Measurements from ENCODE around the gene GALNT9.
"Not testable (repeated sequence)": the region's sequence is repeated elsewhere in the genome, so short reads cannot be mapped to it uniquely, and the experiment has no call there.

Gene GALNT9

DNA sequence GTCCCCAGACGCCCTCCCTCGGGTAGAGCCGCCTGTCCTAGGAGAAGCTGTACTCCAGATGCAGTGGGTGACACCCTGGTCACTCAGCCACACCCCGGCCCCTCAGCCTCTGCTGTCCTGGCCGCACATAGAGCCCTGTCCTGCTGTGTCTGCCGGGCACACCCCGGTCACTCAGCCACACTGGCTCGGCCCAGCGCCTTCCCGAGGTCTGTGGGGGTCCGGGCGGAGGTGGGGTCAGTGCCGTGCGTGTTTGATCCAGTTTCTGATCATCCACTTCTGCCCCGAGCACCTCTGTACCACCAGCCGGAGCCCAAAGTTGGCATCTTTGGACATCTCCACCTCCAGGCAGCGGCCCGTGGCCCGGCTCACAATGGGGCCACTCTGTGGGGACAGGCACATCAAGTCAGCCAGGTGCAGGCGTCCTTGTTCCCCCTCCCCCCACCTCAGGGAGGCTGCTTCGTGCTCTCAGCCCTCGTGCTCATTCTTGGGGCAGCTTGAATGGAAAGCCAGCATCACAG is 132.5 kb downstream of the GALNT9 start:
- DNase-seq (ENCODE audit: low read depth in 2 of 2): no peak

DNA sequence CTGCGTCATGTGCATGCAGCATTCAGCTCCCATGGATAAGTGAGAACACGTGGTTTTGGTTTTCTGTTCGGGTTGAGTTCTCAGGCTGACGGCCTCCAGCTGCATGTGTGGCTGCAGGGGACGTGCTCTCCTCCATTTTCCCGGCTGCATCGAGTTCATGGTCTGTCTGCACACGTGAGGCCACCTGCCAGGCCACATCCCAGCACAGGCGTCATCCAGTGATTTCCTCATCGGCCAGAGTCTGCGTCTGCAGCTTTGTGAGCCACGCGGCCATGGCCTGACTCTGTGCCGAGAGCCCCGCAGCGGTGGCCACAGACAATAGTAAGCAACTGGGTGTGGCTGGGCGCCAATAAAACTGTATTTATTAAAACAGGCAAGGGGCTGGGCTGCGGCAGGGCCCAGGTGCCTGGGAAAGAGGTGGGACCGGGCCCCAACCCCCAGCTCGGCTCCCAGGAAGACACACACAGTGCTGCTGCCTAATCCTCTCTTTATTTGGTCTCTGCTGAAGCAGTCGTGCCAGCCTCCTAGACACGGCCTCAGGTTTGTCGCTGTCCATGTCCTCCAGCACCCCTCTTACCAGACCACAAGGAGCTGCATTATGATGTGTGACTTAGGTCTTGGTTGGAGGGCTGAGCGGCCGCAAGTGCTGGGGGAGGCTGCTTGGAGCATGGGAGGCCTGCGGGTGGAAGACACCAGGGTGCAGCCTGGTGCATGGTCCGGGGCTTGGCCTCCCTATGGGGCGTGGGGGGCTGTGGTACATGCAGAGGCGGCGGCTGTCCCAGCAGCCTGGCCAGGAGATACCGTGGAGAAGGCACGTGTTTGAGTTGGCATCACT is 133.1 kb downstream of the GALNT9 start:
- DNase-seq (ENCODE audit: low read depth in 2 of 2): no peak

DNA sequence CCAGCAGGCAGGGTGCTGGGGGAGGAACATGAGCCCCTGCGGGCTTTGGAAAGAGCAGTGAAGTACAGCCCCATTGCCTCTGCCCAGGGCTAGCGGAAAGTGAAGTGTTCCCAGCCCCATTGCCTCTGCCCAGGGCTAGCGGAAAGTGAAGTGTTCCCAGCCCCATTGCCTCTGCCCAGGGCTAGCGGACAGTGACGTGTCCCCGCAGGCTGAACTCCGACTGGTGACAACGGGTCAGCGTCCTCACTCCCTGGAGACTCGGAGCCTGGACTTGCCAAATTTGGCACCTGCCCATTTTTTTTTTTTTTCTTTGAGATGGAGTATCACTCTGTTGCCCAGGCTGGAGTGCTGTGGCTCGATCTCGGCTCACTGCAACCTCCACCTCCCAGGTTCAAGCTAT is 134.1 kb downstream of the GALNT9 start:
- DNase-seq (ENCODE audit: low read depth in 2 of 2): not testable (repeated sequence)

DNA sequence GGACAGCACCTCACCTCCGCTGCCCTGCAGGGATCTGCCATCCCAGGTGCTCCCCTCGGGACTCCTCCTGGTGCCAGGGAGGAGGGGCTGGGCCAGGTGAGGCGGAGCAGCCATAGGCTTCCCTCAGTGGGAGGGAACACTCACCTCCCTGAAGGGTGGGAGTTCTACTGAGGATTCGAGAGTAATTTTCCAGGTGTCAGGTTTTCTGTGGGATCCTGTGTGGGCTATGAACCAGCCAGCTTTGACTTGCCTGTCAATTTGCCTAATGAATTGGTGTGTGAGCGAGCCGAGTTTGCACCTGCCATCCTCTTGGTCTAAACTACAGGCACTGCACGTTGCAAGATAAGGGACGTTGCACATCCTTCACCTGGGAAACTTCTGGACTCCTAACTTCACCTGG is 134.8 kb downstream of the GALNT9 start:
- DNase-seq (ENCODE audit: low read depth in 2 of 2): no peak

DNA sequence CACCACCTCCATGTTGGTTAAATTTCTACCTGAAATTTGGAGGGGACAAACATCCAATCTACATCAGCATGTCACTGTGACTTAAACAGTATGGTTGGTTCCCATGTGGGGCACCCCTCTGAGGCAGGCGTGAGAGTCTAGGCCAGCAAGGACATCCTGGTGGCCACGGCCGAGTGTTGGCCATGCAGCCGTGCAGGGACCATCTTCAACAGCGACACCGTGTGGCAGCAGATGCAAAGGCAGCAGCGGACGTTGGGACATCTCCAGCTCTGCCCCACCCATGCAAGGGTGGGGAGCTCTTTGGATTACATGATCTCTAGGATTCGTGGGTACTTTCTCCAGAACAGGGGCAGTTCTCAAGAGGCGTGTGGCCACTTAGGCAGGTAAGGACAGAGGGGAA is 135.3 kb downstream of the GALNT9 start:
- no peak for DNase-seq (ENCODE audit: low read depth in 2 of 2)

DNA sequence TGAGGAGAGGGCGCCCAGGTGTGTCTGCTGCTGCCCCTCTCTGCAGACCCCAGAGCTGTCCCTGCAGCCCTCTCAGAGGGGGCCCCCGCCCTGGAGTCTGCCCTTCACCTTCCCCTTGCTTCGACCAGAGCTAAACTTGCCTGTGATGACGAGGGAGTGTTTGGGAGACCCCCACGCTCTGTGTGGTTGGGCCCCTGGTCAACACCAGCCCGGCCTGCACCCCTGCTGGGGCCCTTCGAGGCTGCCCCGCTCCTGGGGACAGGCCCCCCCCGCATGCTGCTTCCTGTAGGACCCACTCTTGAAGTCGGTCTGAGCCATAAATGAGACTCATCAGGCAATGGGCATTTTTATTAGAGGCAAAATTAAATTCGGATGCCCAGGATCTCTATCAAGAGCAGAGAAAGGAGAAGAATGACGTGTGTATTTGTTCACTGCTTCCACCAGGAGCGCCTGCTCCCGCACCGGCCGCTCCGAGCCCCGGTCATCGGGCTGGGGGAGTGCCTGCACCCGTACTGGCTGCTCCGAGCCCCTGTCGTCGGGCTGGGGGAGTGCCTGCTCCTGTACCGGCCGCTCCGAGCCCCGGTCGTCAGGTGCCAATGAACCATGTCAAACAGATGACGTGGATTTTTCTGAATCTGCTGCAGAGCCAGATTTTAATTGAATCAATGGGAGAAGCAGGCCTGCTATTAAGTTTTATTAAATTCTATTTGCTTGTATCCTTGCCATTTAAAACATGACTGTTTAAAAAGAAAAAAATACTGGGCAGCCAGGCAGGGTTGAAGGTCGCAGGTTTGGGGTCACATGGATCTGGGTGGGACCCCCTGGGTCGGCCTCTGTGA is 137.5 kb downstream of the GALNT9 start:
- no peak for DNase-seq (ENCODE audit: low read depth in 2 of 2)

DNA sequence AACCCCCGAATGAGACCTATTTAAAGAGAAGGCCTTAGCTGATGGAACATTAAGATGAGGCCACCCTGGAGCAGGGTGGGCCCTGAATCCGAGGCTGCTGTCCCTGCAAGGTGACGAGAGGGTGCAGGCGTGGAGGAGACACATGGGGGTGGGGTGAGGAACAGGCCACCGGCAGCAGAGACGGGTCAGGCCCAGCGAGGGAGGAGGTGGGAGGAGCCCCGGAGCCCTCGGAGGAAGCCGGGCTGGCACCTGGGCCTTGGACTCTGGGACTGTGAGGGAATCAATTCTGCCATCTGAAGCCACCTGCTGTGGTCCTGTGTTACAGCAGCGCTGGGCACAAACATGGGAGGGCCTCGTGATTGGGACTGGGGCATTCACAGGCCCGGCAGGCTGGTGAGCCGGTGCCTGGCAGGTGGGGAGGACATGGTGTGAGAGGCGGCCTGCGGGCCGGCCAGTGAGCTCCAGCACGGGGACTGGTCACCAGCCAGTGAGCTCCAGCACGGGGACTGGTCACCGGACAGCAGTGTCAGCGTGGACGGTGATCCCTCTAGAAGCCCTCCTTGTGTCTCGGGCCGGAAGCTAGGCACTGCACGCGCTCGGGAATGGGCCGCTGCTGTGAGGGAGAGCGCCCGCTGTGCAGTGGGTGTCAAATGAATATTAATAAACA is 138.4 kb downstream of the GALNT9 start:
- DNase-seq (ENCODE audit: low read depth in 2 of 2): no peak

DNA sequence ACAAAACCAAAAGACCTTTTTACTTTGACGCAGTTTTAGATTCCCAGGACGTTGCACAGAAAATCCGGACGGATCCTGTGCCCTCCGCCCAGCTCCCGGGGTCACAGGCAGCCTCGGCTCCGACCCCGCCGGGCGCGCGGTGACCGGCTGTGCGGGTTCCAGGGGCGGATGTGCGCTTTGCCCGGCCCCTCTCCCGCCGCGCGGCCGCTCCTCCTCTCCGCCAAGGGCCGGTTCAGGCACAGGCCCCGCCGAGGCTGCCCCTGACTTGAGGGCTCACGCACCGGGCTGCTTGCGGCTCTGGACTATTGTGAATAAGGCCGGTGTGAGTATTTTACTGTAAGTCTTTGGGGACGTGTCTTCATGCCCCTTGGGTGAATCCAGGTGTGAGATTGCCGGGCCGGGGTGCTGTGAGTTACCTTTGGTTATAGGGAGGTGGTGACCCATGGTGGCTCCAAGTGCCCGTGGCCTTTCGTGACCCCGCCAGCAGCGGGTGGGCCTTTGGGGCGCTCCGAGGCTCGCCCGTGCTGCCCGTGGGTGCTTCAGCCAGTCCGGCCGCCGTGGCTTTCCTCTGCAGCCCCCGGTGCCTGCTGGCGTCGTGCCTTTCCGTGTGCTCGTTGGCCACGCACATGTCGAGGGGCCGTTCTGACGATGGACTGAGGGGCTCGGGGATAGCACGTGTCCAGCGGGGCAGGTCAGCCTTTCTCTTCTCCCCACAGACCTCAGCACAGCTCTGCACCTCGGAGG is 139.2 kb downstream of the GALNT9 start:
- DNase-seq (ENCODE audit: low read depth in 2 of 2): no peak

DNA sequence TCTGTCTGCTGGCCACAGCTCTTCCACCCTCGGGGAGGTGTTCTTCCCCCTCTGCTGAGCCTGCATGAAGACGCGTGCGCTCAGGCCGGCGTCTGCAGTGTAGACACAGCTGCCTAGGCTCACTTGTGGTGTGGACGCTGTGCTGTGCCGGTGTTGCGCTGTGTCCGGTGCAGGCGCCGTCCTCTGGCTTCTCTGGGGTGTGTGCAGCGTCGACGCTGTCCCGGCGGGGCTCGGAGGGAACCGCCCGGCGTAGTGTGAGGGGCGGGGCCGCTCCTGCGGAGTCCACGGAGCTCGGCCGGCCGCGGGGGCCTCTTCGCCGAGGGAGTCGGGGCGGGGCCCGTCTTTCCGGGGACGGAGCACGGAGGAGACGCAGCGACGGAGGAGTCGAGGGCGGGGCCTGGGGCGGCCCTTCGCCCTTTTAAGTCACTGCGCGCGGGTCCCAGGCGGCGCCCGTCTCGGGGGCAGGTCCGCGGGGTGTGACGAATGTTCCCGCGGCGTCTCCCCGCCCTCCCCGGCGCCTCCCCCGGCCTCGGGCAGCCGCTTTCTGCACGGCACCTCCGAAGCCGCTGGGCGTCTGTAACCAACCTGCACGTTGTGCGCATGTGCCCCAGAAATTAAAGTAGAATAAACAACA is 139.9 kb downstream of the GALNT9 start:
- DNase-seq (ENCODE audit: low read depth in 2 of 2): peak; percentile 80 to 87

DNA sequence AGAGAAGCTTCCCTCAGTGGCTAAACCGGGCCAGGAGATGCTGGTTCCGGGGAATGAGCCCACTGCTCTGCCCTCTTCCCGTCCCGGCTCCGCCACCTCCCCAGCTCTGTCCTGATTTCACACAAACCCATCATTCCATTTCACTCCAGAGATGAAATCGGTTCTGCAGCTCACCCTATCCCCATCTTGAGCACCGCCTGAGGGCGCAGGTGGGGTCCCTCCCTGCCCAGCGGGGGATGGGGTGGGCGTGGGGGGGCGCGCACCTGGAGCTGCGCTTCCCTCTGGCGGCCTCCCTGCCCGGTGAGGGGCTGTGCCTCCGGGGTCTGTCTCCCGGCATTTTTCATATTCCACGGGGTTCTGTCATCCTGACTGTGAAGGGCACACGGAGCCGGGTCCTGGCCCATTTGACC is 140.5 kb downstream of the GALNT9 start:
- DNase-seq (ENCODE audit: low read depth in 2 of 2): no peak

DNA sequence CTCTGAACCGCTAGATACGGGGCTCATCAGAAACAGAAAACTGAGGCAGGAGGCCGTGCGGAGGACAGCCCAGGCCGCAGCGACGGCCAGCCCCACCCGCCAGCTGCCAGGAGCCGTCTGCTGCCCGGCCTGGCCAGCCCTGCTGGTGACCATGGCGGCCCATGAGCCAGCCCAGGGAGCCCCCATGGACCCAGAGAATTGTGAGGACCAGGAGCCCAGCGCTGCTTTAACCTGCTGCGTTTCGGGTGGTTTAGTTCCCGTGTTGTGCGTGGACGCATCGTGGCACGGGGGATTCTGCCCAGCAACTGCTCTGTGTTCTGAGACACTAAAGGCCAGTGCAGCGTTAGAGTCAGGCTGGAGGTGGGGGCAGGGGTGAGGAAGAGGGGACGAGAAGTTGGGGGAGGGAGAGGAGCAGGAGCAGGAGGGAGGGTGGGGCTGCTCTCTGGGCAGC is 140.9 kb downstream of the GALNT9 start:
- no peak for DNase-seq (ENCODE audit: low read depth in 2 of 2)

DNA sequence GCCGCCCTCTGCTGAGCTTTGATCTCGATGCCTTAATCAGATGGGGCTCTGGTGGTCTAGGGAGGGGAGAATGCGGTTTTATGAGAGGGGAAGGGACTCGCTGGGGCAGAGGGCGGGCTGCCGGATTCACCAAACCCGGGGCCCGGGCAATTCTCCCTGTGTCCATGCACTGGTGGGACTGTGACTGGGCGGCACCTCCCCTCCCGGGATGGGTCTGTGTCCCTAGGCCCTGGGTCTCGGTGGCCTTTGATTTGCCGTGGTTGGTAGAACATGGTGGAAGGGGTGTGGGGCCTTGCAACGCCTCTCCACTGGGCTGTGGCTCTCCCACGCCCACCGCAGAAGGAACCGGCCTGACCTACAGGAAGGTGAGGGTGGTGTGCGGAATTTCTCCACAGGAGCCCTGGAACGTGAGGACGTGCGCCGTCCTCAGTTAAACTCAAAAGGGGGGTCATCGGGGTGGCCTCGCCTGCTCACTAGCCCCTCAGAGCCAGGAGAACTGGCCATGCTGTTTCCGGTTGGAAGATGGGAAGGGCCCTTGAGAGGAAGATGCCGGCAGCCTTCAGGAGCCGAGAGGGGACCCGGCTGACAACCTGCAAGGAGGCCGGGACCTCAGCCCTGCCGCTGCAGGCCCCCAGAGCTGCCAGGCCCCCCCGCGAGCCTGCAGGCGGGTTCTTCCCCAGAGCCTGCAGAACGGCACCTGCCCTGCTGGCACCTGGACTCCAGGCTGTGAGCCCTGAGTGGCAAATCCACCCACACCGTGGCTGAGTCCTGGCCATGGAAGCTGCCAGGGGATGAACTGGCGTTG is 141.5 kb downstream of the GALNT9 start:
- DNase-seq (ENCODE audit: low read depth in 2 of 2): no peak

DNA sequence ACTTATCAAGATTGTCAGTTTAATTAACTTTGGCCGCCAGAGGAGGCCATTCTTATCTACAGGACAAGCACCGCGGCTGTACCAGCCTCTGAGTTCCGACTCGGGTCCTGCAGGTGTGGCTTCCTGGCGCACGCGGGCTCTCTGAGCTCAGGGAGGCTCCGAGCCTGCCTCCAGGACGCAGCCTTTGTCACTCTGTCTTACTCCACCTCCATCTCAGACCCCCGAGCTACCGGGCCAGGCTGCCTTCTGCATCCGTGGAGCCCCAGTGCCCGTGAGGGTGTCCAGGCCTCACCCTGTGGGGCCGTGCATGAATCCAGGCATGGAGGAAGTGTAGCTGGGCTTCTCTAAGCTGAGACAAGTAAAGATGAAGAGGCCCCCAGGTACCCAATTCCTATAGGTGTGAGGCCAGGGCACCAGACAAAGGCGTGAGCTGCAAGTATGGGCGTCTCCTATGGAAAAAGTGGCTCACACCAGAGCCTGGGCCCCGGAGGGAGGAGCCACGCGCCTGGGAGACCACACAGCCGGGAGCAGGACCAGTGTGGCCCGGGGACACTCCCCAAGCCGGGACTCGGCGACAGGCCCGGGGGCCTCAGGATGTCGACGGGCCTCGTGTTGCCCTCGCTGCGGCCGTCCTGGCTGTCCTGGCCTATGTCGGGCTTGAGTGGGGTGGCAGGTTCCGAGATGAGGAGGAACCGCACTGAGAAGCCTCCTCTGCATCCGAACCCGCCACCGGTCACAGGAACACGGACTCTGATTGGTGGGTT is 142.3 kb downstream of the GALNT9 start:
- no peak for DNase-seq (ENCODE audit: low read depth in 2 of 2)

DNA sequence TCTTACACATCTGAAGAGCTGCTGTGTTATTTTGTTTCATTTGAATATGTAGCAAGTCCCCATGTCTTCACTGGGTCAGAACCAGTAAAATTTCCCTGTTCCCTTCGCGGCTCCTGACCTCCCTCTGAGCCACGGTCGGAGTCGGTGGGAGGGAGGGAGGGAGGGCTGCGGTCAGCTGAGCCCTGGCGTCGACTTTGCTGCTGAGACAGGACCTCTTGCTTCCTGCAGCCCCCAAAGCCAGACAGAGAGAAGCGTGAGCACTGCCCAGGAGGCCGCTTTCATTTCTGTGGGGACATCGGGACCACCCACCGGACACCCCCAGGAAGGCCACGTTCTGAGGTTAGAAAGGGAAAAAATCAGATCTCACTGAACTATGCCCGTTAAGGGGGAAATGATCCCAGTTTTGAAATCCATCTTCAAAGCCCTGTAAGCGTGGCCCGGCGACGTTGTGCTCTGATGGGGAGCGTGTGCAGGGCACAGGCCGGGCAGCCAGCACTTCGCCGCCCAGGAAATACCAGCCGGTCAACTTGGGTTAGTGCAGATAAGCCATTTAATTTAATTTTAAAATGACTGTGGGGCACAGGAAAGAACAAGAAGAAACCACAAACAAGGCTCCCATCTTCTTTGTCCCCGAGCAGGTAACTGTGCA is 143.1 kb downstream of the GALNT9 start:
- no peak for DNase-seq (ENCODE audit: low read depth in 2 of 2)

DNA sequence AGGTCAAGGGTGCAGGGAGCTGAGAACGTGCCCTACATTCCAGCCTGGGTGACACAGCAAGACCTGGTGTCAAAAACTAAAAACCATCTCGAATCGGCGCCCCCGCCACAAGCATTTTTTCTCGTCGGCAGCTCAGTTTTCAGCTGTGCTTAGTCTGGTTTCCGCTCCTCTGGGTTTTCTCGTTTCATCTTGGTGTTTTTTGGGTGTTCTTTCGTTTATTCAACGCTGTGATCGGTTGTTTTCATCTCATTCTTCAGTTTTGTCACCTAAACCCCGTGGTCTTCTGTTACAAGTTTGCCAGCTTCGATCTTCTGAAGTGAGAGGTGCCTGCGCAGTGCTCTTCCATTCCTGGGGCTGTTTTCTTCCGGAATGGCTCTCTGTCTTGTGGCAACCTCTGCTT is 143.7 kb downstream of the GALNT9 start:
- no peak for DNase-seq (ENCODE audit: low read depth in 2 of 2)

DNA sequence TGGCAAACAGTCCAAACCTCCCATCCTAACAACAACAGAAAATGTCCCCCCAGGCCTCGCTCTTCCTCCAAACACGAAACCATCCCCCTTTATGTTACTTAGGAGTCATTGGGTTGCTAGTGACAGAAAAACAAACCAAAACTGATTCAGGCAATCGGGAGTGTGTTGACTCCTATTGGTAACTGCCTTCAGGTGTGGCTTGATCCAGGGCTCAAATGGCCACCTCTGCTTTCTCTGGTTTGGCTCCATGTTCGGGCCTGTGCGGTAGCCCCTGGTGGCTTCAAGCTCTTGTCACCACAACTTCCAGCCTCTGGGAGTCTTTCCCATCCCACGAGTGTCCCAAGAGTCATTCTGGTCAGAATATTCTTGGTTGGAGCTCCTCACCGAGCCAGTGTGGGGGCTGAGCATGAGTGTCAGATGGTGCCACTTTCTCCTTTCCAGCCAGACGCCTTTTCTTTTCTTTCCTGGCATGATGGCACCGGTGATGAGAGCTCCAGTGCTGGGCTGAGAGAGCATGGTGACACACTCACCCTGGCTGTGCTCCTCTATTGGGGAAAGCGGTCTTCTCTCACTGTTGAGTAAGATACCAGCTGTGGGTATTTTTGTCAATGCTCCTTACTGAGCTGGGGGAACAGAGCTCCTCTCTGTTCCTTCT is 146.6 kb downstream of the GALNT9 start:
- no peak for DNase-seq (ENCODE audit: low read depth in 2 of 2)

DNA sequence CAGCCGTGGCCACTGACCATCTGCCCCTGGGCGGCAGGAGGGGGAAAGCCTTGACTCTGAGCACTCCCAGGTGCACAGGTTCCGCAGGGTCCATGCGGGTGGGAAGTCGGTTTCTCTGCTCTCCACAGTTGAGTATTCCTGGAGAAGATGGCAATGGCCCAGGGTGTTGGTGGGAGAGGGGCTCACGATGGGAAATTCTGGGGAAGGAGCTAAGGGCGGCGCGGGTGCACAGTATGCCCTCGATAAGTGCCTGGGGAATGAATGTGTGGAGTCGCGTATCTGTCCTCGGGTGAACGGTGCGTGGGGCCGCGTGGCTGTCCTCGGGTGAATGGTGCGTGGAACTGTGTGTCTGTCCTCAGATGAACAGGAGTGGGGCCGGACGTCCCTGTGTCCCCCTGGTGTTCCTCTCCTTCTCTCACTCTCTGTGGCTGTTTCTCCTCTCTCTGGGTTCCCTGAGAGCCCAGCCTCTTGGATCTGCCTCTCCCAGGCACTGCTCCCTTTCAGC is 147.1 kb downstream of the GALNT9 start:
- DNase-seq (ENCODE audit: low read depth in 2 of 2): no peak

DNA sequence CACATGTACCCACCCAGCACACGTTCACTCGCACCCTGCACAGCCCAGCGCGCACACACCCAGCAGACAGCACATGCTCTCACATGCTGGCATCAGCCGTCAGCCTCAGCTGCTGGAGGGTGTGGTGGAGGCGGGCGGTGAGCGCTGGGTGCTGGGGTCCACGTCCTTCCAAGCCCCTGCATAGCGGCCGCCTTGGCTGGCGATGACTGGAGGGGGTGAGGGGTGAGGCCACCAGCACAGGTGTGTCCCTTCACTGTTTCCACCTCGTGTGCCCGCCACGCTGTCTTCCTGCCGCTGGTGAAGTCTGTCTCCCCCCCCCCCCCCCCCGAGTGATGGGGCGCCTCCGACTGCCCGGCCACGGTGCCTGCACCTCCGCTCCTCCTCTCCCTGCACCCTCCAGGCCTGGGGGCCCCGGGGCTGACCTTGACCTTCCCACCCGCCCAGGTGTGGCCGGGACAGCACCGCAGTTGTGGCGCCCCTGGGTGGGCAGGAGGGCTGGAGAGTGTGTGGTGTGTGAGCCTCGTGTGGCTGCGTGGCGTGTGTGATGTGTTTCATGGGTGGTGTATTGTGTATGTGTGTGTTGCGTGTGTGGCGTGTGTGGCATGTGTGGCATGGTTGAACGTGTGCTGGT is 147.7 kb downstream of the GALNT9 start:
- DNase-seq (ENCODE audit: low read depth in 2 of 2): no peak
